KBM-7 (cell line): ENCODE results near the gene KIAA1328.
"Not testable (repeated sequence)": the region's sequence is repeated elsewhere in the genome, so short reads cannot be mapped to it uniquely, and the experiment has no call there.

Experiments used
- DNase-seq: peaks from one replicate; pipeline ENCODE4 v3.0.0-alpha.2; 2015
- in situ Hi-C: fragments of 300-500 bp; cut with MboI; formaldehyde crosslinking; loops from 2 replicates; pipeline ENCODE4 v1.14.3; 2020; ENCODE audit warnings: low sequenced_read_pairs, low pct_unique_long_range_greater_than_20kb, mixed read lengths

Gene KIAA1328

GRCh38 chr18:37064187-37064586 is 235.3 kb downstream of the KIAA1328 start:
- in situ Hi-C loops, result no loop called here
- no peak for DNase-seq

DNA sequence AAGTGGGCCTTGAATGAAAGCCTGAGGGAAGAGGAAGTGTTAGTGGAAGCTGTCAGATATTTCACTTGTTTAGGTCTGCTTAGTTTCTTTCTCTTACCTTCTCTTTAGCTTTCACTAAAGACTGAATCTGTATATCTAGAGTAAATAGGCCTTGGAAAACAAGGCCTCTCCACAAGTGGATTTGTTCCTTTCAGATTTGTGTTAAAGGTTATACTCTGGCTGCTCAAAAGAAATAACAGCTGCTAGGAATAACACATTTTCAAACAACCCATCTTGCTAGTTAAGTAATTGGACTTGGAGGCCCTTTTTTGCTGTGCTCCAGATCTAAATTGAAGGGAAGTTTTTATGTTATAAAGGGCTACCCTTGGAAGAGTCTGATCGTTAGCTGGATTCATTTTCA is 236.3 kb downstream of the KIAA1328 start:
- in situ Hi-C loops, result no loop called here
- no peak for DNase-seq

DNA sequence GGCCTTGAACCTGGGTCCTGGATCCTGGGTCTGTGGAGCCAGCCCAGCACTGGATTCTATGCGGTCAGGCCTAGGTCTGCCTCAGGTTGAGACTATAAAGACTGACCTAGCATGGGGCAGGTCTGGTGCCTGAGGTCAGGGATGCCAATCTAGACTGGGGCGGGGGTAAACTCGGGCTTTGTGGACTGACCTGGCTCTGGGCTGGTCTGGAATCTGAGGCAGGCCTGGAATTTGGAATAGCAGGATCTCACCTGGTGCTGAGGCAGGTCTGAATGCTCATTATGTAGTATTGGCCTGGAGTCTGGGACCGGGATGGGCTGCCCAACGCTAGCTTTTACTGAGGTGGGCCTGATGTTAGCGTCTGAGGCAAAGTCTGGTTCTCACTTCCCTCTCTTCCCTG is 256.0 kb downstream of the KIAA1328 start:
- DNase-seq, result no peak
- in situ Hi-C loops, result no loop called here

DNA sequence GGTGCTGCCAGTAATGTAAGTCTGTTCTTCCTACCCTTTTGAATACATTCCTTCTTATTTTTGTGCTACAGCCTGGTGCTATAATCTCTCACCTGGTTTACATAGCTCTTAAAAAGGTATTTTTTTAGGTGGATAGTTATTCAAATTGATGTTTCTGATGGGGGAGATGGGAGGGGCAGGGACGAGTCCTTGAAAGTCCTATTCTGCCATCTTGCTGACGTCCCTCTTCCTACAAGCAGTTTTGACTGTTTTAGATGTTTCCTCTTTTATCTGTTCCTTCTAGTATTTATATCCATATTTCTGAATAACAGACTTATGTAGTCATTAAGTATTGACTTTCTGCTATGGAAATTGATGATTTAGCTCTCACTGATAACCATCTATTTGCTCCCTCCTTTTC is 256.4 kb downstream of the KIAA1328 start:
- DNase-seq, result no peak
- in situ Hi-C loops, result no loop called here

DNA sequence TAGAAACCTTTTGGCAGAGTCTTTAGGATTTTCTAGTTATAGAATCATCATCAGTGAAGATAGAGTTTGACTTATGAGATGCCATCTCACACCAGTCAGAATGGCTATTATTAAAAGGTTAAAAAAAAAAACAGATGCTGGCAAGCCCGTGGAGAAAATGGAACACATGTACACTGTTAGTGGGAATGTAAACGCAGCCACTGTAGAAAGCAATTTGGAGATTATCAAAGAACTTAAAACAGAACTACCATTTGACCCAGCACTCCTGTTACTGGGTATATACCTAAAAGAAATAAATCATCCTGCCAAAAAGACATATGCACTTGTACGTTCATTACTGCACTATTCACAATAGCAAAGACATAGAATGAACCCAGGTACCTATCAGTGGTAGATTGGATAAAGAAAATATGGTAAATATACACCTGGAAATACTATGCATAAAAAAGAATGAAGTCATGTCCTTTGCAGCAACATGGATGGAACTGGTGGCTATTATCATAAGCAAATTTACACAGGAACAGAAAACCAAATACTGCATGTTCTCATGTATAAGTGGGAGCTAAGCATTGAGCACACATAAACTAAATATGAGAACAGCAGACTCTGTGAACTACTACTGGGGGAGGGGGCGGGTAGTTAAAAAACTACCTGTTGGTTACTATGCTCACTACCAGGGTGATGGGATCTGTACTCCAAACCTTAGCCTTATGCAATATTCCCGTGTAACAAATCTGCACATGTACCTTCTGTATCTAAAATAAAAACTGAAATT is 279.0 kb downstream of the KIAA1328 start:
- in situ Hi-C loops, result no loop called here
- DNase-seq, result no peak

DNA sequence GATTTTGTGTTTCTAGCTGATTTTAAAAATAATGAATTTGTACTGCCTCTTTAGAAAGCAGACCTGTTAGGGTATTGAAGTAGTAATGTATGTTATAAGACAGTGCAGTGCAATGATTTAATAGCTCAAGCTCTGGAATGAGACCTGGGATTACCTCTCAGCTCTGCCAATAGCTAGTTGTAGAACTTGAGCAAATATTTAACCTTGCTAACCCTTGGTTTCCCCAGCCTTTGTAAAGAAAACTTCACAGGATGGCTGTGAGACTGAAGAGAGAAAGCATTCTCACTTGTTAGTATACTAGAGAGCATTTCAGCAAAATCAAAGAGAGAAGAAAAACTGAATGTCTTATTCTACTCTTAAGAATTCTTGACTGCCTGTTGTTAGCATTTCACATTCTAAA is 293.9 kb downstream of the KIAA1328 start:
- DNase-seq, result no peak

DNA sequence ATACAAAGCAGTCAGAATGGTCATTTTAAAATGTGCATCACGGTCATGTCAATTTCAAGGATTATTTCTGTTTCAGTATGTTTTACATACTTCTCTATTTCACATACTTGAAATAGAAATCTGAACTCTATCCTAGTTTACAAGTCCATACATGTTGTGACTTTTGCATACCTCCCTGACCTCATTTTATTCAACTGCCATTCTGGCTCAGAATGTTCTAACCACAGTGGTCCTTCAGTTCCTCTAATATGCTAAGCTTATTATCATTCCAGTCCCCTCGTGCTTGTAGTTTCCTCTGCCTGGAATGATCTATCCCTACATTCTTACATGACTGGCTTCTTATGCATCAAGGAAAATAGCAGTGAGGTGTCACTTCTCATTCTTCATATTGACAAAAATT is 295.6 kb downstream of the KIAA1328 start:
- in situ Hi-C loops, result no loop called here

More for the DNA sequence above, 293.9 kb downstream of the KIAA1328 start:
- in situ Hi-C loops, result no loop called here

DNA sequence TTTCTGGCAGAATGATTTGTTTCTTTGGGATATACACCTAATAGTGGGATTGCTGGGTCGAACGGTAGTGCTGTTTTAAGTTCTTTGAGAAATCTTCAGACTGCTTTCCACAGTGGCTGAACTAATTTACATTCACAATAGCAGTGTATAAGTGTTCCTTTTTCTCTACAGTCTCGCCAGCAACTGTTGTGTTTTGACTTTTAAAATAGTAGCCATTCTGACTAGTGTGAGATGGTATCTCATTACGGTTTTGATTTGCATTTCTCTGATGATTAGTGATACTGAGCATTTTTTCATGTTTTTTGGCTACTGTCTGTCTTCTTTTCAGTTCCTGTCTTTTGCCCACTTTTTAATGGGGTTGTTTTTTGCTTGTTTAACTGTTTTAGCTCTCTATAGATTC is 306.2 kb downstream of the KIAA1328 start:
- in situ Hi-C loops, result no loop called here
- no peak for DNase-seq

More for the DNA sequence above, 295.6 kb downstream of the KIAA1328 start:
- peak; percentile 47 for DNase-seq

GRCh38 chr18:37138456-37138855 is 309.5 kb downstream of the KIAA1328 start:
- no peak for DNase-seq
- in situ Hi-C loops, result no loop called here

- in situ Hi-C loops, result no loop called here
- DNase-seq, result no peak
Measured at GRCh38 chr18:37139876-37140275, 310.9 kb downstream of the KIAA1328 start.

- no peak for DNase-seq
- in situ Hi-C loops, result no loop called here
Measured at GRCh38 chr18:37144921-37145320, 316.0 kb downstream of the KIAA1328 start.

DNA sequence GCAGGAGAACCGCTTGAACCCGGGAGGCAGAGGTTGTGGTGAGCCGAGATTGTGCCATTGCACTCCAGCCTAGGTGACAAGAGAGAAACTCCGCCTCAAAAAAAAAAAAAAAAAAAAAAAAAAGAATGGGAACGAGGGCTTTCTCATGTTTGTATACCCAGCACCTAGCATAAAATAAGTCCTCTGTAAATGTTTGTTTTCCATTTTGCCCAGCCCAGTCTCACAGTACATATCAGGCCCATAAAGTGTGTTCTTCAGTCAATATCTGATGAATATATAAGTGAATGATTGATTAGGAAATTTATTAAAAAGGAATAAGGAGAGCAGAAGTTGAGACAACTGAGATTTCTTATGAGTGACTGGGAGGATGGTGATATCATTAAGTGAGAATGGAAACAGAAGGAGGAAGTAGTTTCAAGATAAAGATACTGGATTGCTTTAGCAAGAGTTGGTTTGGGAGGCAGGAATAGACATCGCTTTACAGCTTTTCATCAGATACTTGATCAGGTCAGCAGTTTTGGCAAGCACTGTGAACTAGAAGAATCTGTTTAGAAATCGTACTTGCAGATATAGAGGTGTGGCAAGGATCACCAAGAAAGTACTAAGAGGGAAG is 327.5 kb downstream of the KIAA1328 start:
- in situ Hi-C loops, result no loop called here
- DNase-seq, result peak; percentile 0

- in situ Hi-C loops, result no loop called here
- no peak for DNase-seq
Measured at GRCh38 chr18:37160038-37160820, 331.3 kb downstream of the KIAA1328 start.

DNA sequence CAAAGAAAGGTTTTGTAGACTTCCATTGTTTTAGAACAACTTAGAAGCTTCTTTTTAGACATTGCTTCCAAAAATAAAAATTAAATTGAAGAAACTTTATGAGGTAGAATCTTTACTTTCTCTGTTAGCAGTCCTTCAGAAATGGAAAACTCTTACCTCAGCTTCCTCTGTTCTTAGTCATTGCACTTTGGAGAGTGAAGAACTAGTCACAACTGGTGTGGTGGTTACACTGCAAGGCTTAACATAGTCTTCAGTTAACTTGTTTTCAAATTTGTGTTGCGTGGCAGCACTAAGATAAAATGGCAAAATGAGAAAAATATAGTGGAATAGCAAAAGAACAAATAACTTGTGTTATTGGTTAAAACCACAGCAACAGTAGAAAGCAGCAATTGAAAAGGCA is 332.6 kb downstream of the KIAA1328 start:
- no peak for DNase-seq
- in situ Hi-C loops, result no loop called here

GRCh38 chr18:37162551-37162950 is 333.6 kb downstream of the KIAA1328 start:
- no peak for DNase-seq
- in situ Hi-C loops, result no loop called here

- no peak for DNase-seq
- in situ Hi-C loops, result no loop called here
Measured at GRCh38 chr18:37163119-37163518, 334.2 kb downstream of the KIAA1328 start.

DNA sequence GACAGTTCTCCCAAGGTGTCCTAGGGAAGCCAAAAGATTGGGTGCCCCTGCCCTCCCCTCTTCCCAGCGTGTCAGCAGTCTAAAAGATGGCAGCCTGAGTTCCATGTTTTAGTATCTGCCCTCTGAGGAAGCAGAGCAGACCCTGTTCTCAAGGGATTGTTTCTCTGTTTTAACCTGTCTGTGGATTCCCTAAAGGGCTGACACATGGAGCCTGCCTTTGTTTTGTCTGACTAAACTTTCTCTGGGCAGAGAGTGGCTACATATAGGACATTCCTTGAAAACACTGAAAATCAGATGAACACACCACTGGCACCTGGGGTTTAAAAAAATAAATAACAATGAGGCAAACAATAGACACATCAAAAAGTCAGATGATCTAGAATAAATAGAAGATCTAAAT is 337.6 kb downstream of the KIAA1328 start:
- in situ Hi-C loops, result no loop called here
- no peak for DNase-seq

DNA sequence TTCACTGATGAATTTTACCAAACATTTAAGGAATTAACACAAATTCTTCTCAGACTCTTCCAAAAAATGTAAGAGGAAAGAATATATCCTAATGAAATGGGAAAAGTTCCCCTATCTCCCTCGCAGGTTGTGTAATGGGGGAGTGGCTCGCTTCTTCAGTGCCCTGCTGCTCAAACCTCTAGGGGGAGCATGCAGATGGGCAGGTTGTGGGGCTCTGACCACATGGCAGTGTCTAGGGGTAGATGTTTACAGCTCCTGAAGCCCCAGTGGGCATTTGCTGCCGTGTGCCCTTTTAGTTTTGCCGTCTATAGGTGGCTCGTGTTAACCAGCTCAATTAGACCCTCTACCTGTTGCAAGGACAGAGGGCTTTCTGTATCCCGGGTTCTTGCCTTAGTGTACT is 338.0 kb downstream of the KIAA1328 start:
- in situ Hi-C loops, DNase-seq: not testable (repeated sequence)

- DNase-seq, result no peak
- in situ Hi-C loops, result no loop called here
Measured at GRCh38 chr18:37170984-37171383, 342.1 kb downstream of the KIAA1328 start.

DNA sequence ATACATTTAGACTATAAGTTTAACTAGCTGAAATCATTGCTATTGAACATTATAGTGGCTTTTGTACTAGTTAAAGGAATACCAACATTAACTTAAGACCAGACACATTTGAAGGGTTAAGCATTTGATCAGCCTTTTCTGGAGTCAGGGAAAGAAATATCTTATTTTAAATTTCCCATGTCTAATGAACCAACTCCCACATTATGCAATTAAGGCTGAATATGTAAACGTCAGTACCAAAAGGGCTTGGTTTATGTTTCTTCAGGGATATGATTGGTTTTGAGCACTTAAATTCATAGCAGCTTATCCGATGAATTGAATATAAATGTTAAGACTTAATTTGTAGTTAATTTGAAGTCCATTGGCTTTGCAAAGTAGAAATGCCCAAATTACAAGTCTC is 344.5 kb downstream of the KIAA1328 start:
- DNase-seq, result no peak
- in situ Hi-C loops, result no loop called here
